RWPE2 (cell line): ENCODE data around the gene EXOC6B.

ENCODE experiments used
- ATAC-seq: fragments of 200-7000 bp; cut with Tn5 transposase; 3 replicates; pipeline ENCODE4 v1.9.1; 2021; ENCODE audit warnings: low read depth
- DNase-seq: peaks from one replicate; pipeline ENCODE4 v3.0.0-alpha.2; 2020; ENCODE audit warnings: low spot score
- H3K27ac ChIP-seq: fragments of 450-650 bp; 2 replicates; pipeline ENCODE4 v1.5.1; 2017; ENCODE audit warnings: mild to moderate bottlenecking; ENCODE audit not compliant: poor library complexity, severe bottlenecking
- H3K27me3 ChIP-seq: fragments of 250-450 bp; sonication (Bioruptor Pico); 2 replicates; pipeline ENCODE4 v1.5.1; 2021; ENCODE audit warnings: mild to moderate bottlenecking, moderate library complexity; ENCODE audit not compliant: insufficient read depth, poor library complexity, severe bottlenecking
- H3K36me3 ChIP-seq: fragments of 250-450 bp; sonication (Bioruptor Pico); 2 replicates; pipeline ENCODE4 v1.5.1; 2020; ENCODE audit warnings: low read depth, mild to moderate bottlenecking, moderate library complexity
- H3K4me1 ChIP-seq: fragments of 250-450 bp; sonication (Bioruptor Pico); 2 replicates; pipeline ENCODE4 v1.5.1; 2021; ENCODE audit warnings: mild to moderate bottlenecking, moderate library complexity; ENCODE audit not compliant: insufficient read depth, poor library complexity, severe bottlenecking
- H3K4me3 ChIP-seq: fragments of 250-450 bp; sonication (Bioruptor Pico); 2 replicates; pipeline ENCODE4 v1.5.1; 2021; ENCODE audit warnings: mild to moderate bottlenecking, moderate library complexity; ENCODE audit not compliant: severe bottlenecking
- H3K9me3 ChIP-seq: fragments of 250-450 bp; sonication (Bioruptor Pico); 2 replicates; pipeline ENCODE4 v1.5.1; 2021; ENCODE audit warnings: mild to moderate bottlenecking, moderate library complexity; ENCODE audit not compliant: severe bottlenecking
- TF ChIP-seq, protein P1 (sequence below): fragments of 450-650 bp; IDR thresholded peaks from one replicate; pipeline ENCODE4 v1.5.1; 2017; ENCODE audit warnings: mild to moderate bottlenecking, moderate library complexity; ENCODE audit not compliant: poor library complexity, severe bottlenecking

Gene EXOC6B

GRCh38 chr2:72681016-72681995, 144.5 kb downstream of the EXOC6B start:
- no peak overlapping the region for H3K4me3 ChIP-seq
- no peaks in the 10 kb centered on the region for H3K9me3 ChIP-seq
- TF ChIP-seq, protein P1, sequence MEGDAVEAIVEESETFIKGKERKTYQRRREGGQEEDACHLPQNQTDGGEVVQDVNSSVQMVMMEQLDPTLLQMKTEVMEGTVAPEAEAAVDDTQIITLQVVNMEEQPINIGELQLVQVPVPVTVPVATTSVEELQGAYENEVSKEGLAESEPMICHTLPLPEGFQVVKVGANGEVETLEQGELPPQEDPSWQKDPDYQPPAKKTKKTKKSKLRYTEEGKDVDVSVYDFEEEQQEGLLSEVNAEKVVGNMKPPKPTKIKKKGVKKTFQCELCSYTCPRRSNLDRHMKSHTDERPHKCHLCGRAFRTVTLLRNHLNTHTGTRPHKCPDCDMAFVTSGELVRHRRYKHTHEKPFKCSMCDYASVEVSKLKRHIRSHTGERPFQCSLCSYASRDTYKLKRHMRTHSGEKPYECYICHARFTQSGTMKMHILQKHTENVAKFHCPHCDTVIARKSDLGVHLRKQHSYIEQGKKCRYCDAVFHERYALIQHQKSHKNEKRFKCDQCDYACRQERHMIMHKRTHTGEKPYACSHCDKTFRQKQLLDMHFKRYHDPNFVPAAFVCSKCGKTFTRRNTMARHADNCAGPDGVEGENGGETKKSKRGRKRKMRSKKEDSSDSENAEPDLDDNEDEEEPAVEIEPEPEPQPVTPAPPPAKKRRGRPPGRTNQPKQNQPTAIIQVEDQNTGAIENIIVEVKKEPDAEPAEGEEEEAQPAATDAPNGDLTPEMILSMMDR = no peak
- no peak overlapping the region for H3K27ac ChIP-seq
- ATAC-seq (0 out of 3 replicates have a peak, but pooled peaks have one; percentile 36), DNase-seq (no peak)
- no peaks in the 10 kb centered on the region for H3K27me3 ChIP-seq
- H3K4me1 ChIP-seq = no peaks in the 10 kb centered on the region
- peaks cover 6% of the 10 kb centered on the region; the same call in 1 of the 2 replicates for H3K36me3 ChIP-seq

DNA sequence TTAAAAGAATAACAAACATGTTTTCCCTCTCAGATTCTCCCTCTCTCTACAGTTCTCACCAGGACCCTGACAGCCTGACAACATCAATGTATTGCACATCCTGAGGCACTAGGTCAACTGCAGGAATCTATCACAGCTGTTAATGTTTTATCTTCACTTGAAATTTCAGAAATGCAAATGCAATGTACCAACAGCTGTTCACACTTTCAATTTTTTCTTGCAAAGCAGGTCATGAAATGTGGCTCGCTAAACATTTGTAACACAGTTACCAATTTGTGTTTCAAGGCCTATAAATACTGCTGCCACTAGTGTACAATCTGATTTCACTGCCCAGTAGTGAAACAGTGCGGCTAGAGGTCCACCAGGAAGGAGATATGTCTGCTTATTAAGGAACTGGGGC, 147.8 kb downstream of the EXOC6B start:
- Histone ChIP-seq H3K4me3 (no peak overlapping the region), H3K9me3 (no peaks in the 10 kb centered on the region), H3K27ac (no peak overlapping the region), H3K4me1 (no peaks in the 10 kb centered on the region), H3K36me3 (peaks cover 6% of the 10 kb centered on the region; the same call in 1 of the 2 replicates), H3K27me3 (no peaks in the 10 kb centered on the region)
- DNase-seq = no peak
- no peak for ATAC-seq
- TF ChIP-seq, protein P1 = no peak

- Histone ChIP-seq H3K27ac (no peak overlapping the region), H3K36me3 (peaks cover 6% of the 10 kb centered on the region; the same call in 1 of the 2 replicates), H3K4me1 (no peaks in the 10 kb centered on the region), H3K4me3 (no peak overlapping the region), H3K9me3 (no peaks in the 10 kb centered on the region), H3K27me3 (no peaks in the 10 kb centered on the region)
- TF ChIP-seq, protein P1 = no peak
- ATAC-seq = no peak
- no peak for DNase-seq
Measured at GRCh38 chr2:72676341-72677025, 149.3 kb downstream of the EXOC6B start.

- Histone ChIP-seq H3K4me1 (no peaks in the 10 kb centered on the region), H3K27me3 (no peaks in the 10 kb centered on the region), H3K27ac (no peak overlapping the region), H3K4me3 (no peak overlapping the region), H3K36me3 (peaks cover 6% of the 10 kb centered on the region; the same call in 1 of the 2 replicates), H3K9me3 (no peaks in the 10 kb centered on the region)
- TF ChIP-seq, protein P1 = no peak
- no peak for DNase-seq
- ATAC-seq = no peak
Measured at GRCh38 chr2:72674982-72675915, 150.6 kb downstream of the EXOC6B start.
